Measurements from ENCODE around the gene DLGAP4. TPM values are rescaled to one million over a fixed set of nuclear protein-coding genes. Genes with fewer than 3 reads are reported as not detected.

Gene DLGAP4
- total and polyA plus RNA-seq, 9 of the 15 experiments (the other 6 are each of a cell fraction or from before 2014, with no cell fraction given) = 0.31 to 34.1 (median 4.5) TPM

- TF ChIP-seq, protein P1, sequence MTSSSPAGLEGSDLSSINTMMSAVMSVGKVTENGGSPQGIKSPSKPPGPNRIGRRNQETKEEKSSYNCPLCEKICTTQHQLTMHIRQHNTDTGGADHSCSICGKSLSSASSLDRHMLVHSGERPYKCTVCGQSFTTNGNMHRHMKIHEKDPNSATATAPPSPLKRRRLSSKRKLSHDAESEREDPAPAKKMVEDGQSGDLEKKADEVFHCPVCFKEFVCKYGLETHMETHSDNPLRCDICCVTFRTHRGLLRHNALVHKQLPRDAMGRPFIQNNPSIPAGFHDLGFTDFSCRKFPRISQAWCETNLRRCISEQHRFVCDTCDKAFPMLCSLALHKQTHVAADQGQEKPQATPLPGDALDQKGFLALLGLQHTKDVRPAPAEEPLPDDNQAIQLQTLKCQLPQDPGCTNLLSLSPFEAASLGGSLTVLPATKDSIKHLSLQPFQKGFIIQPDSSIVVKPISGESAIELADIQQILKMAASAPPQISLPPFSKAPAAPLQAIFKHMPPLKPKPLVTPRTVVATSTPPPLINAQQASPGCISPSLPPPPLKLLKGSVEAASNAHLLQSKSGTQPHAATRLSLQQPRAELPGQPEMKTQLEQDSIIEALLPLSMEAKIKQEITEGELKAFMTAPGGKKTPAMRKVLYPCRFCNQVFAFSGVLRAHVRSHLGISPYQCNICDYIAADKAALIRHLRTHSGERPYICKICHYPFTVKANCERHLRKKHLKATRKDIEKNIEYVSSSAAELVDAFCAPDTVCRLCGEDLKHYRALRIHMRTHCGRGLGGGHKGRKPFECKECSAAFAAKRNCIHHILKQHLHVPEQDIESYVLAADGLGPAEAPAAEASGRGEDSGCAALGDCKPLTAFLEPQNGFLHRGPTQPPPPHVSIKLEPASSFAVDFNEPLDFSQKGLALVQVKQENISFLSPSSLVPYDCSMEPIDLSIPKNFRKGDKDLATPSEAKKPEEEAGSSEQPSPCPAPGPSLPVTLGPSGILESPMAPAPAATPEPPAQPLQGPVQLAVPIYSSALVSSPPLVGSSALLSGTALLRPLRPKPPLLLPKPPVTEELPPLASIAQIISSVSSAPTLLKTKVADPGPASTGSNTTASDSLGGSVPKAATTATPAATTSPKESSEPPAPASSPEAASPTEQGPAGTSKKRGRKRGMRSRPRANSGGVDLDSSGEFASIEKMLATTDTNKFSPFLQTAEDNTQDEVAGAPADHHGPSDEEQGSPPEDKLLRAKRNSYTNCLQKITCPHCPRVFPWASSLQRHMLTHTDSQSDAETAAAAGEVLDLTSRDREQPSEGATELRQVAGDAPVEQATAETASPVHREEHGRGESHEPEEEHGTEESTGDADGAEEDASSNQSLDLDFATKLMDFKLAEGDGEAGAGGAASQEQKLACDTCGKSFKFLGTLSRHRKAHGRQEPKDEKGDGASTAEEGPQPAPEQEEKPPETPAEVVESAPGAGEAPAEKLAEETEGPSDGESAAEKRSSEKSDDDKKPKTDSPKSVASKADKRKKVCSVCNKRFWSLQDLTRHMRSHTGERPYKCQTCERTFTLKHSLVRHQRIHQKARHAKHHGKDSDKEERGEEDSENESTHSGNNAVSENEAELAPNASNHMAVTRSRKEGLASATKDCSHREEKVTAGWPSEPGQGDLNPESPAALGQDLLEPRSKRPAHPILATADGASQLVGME (CRISPR knock-in tag; IDR thresholded peaks at IDR 0.05) = no peak
- TF ChIP-seq ESRRA (IDR thresholded peaks at IDR 0.05; ENCODE audit: borderline replicate concordance, low read depth) (no peak), ZNF354B (CRISPR knock-in tag; IDR thresholded peaks at IDR 0.05) (no peak), MLX (CRISPR knock-in tag; conservative IDR thresholded peaks at IDR 0.05) (no peak), DNMT1 (IDR thresholded peaks at IDR 0.05) (no peak), ZNF436 (CRISPR knock-in tag; IDR thresholded peaks at IDR 0.05) (no peak), ZNF57 (CRISPR knock-in tag; IDR thresholded peaks at IDR 0.05) (no peak), TCF15 (CRISPR knock-in tag; IDR thresholded peaks at IDR 0.05) (no peak), ZNF785 (CRISPR knock-in tag; IDR thresholded peaks at IDR 0.05) (no peak), XRCC5 (IDR thresholded peaks at IDR 0.05; ENCODE audit: low read depth, low read length) (no peak), CCAR2 (IDR thresholded peaks at IDR 0.05; ENCODE audit: low read depth, low read length) (no peak), CBFB (CRISPR knock-in tag; IDR thresholded peaks at IDR 0.05) (0 out of 2 replicates have a peak, but pooled peaks have one; percentile 1), SUPT5H (IDR thresholded peaks at IDR 0.05) (peak; percentile 70), RFX1 (IDR thresholded peaks at IDR 0.05) (no peak), SP1 (CRISPR knock-in tag; IDR thresholded peaks at IDR 0.05) (peak; percentile 53; the same call in 1 of the 2 replicates), NR2F6 (CRISPR knock-in tag; IDR thresholded peaks at IDR 0.05) (no peak)
Measured at GRCh38 chr20:36573103-36573797, 267.1 kb downstream of the DLGAP4 start, which contains the start of gene TGIF2 (continued).

Measured in K562 (cell line).